DMS114 treated with DMSO at 0.1 percent for 48 hours (cell line): ENCODE measurements around the gene IFIT2.
"Not testable (repeated sequence)": the region's sequence is repeated elsewhere in the genome, so short reads cannot be mapped to it uniquely, and the experiment has no call there.

Experiments used
- DNase-seq: peaks from one replicate; lab custom pipeline; 2025; ENCODE audit not compliant: unreplicated experiment; lab: John Stamatoyannopoulos, UW

Gene IFIT2

GRCh38 chr10:89306434-89307268 is 4.8 kb downstream of the IFIT2 start:
- DNase-seq: no peak

- DNase-seq: no peak
Observed at GRCh38 chr10:89307269-89307577, 5.4 kb downstream of the IFIT2 start.

GRCh38 chr10:89308266-89308665 is 6.4 kb downstream of the IFIT2 start:
- no peak for DNase-seq

- no peak for DNase-seq
Observed at GRCh38 chr10:89308736-89309135, 6.9 kb downstream of the IFIT2 start.

- DNase-seq: no peak
Observed at GRCh38 chr10:89309156-89310055, 7.6 kb downstream of the IFIT2 start.

GRCh38 chr10:89310056-89310893 is 8.4 kb downstream of the IFIT2 start:
- DNase-seq: no peak

- DNase-seq: no peak
Observed at GRCh38 chr10:89312973-89313372, 11.1 kb downstream of the IFIT2 start.

- DNase-seq: no peak
Observed at GRCh38 chr10:89314676-89315075, 12.8 kb downstream of the IFIT2 start.

- not testable (repeated sequence) for DNase-seq
Observed at GRCh38 chr10:89318047-89318446, 16.2 kb downstream of the IFIT2 start.

GRCh38 chr10:89325081-89325480 is 23.2 kb downstream of the IFIT2 start:
- not testable (repeated sequence) for DNase-seq

GRCh38 chr10:89325856-89326255 is 24.0 kb downstream of the IFIT2 start:
- DNase-seq: not testable (repeated sequence)

- DNase-seq: no peak
Observed at GRCh38 chr10:89327803-89328441, 26.1 kb downstream of the IFIT2 start, which contains the start of gene IFIT3. IFIT3 (plus strand) TSS chr10:89327997; CDS start chr10:89328074, 77 bp downstream.

- DNase-seq: no peak
Observed at GRCh38 chr10:89329151-89329550, 27.3 kb downstream of the IFIT2 start.

- DNase-seq: not testable (repeated sequence)
Observed at GRCh38 chr10:89330014-89330413, 28.2 kb downstream of the IFIT2 start.

GRCh38 chr10:89330537-89331212 is 28.8 kb downstream of the IFIT2 start:
- DNase-seq: no peak

- DNase-seq: not testable (repeated sequence)
Observed at GRCh38 chr10:89331487-89332122, 29.8 kb downstream of the IFIT2 start.

- DNase-seq: no peak
Observed at GRCh38 chr10:89332123-89332633, 30.3 kb downstream of the IFIT2 start.

- DNase-seq: no peak
Observed at GRCh38 chr10:89335226-89335625, 33.4 kb downstream of the IFIT2 start.

GRCh38 chr10:89336241-89336640 is 34.4 kb downstream of the IFIT2 start:
- no peak for DNase-seq
